Activated T-cell treated with anti-CD3 and anti-CD28 coated beads, Interleukin-2, amount 50 U/mL, for 72 hours (primary cell): Measurements from ENCODE around the gene NPIPB5. TPM values are rescaled to one million over a fixed set of nuclear protein-coding genes. Genes with fewer than 3 reads are reported as not detected.
"Not testable (repeated sequence)": the region's sequence is repeated elsewhere in the genome, so short reads cannot be mapped to it uniquely, and the experiment has no call there.

Experiments
- ATAC-seq, 2 donors: fragments of 150-1000 bp; cut with Tn5 transposase; replicated peaks in 1 of 2; 2 replicates each; pipeline ENCODE4 v1.10.0; 2021; ENCODE audit warnings: moderate library complexity in 2 of 2, mild to moderate bottlenecking in 1 of 2
- DNase-seq, 2 donors: peaks; one replicate each; pipeline ENCODE4 v3.0.0; 2021 to 2022; ENCODE audit warnings: mixed read lengths in 1 of 2
- H3K27ac Mint-ChIP-seq: one replicate; pipeline ENCODE4 v1.8.0; 2022; ENCODE audit warnings: mild to moderate bottlenecking, moderate library complexity, mixed read lengths
- H3K27me3 Mint-ChIP-seq: one replicate; pipeline ENCODE4 v1.8.0; 2022; ENCODE audit warnings: low read depth, mixed read lengths
- H3K36me3 Mint-ChIP-seq, 2 donors: one replicate each; pipeline ENCODE4 v1.8.0; 2022; ENCODE audit warnings: mixed read lengths in 2 of 2, mild to moderate bottlenecking in 1 of 2; ENCODE audit not compliant: insufficient read depth in 2 of 2
- H3K4me1 Mint-ChIP-seq: one replicate; pipeline ENCODE4 v1.8.0; 2022; ENCODE audit warnings: low read depth, mixed read lengths
- H3K4me3 Mint-ChIP-seq, 2 donors: one replicate each; pipeline ENCODE4 v1.8.0; 2022; ENCODE audit warnings: mild to moderate bottlenecking in 2 of 2, mixed read lengths in 2 of 2, moderate library complexity in 2 of 2
- H3K9me3 Mint-ChIP-seq, 2 donors: one replicate each; pipeline ENCODE4 v1.8.0; 2022; ENCODE audit warnings: mixed read lengths in 2 of 2
- total RNA-seq, 2 donors: library from RNA; stranded (reverse); gene quantifications; one replicate each; pipeline ENCODE4 v1.2.3, GENCODE V29; 2022

The NPIPB5 gene
- total RNA-seq = 100 to 1,000 TPM; 290 to 374 TPM

DNA sequence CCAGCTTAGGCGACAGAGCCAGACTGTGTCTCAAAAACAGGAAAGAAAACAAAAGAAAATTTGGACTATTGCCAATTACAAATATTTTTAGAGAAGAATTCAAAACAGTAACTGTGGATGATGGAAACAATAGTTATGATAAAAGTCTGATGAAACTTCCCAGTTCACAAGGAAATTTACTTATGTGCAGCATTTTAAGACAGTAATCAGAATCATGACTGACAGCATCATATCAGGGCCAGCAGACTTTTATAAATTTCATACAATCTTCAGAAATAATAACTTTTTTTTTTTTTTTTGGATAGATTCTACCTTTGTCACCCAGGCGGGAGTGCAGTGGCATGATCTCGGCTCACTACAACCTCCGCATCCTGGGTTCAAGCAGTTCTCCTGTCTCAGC lies at the start of gene NPIPB5:
Gene NPIPB5 (plus strand): TSS at position 301 of the 400 bp plus-strand sequence. CDS start 2,911 bp downstream, outside the sequence.
- H3K9me3 Mint-ChIP-seq, ATAC-seq, H3K27ac Mint-ChIP-seq, H3K27me3 Mint-ChIP-seq, H3K4me1 Mint-ChIP-seq, DNase-seq, H3K36me3 Mint-ChIP-seq, H3K4me3 Mint-ChIP-seq: not testable (repeated sequence)

DNA sequence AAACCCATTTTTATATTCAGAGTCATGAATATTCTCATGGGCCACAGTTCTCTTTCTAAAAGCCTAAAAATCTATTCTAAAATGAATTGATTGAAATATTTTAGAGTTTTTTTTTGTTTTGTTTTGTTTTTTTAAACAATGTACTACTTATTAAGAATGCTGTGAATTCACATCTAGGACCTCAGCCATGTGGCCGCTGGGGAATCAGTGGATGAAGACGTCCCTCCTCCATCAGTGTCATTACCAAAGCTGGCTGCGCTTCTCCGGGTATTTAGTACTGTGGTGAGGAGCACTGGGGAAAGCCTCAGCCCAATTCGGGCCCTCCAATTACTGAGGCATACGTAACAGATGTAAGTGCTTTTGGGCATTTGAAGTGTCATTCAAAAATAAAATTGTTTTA lies 41.8 kb upstream of the NPIPB5 start:
- H3K4me1 Mint-ChIP-seq, DNase-seq, H3K27me3 Mint-ChIP-seq, H3K9me3 Mint-ChIP-seq, H3K4me3 Mint-ChIP-seq, H3K27ac Mint-ChIP-seq, H3K36me3 Mint-ChIP-seq, ATAC-seq: not testable (repeated sequence)

DNA sequence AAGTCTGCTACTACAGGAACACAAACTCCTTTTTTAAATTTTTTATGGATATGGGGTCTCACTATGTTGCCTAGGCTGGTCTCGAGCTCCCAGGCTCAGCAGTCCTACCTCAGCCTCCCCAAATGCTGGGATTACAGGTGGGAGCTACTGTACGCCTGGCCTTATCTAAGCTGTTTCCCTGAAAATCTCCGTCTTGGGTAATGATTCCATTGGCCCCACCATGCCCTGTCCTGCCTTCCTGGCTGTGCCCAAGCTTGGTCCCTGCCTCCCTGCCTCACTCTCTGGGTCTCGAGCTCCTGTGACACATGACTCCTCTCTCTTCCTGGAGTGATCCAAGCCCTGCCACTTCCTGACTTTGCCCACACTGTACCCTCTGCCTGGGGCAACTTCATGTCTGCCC lies 27.3 kb downstream of the NPIPB5 start:
- not testable (repeated sequence) for DNase-seq, H3K9me3 Mint-ChIP-seq, H3K4me3 Mint-ChIP-seq, ATAC-seq, H3K27ac Mint-ChIP-seq, H3K27me3 Mint-ChIP-seq, H3K4me1 Mint-ChIP-seq, H3K36me3 Mint-ChIP-seq

DNA sequence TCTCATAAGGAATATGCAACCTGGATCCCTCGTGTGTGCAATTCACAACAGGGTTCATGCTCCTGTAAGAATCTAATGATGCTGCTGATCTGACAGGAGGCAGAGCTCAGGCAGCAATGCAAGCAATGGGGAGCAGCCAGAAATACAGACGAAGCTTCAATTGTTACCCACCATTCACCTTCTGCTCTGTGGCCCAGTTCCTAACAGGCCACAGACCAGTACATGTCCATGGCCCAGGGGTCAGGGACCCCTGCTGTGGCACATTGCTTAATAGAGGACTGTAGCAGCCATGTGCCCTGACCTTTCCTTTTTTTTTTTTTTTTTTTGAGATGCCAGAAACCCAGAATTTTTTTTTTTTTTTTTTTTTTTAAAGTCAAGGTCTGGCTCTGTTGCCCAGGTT lies 34.1 kb downstream of the NPIPB5 start:
- H3K9me3 Mint-ChIP-seq, H3K36me3 Mint-ChIP-seq, H3K27me3 Mint-ChIP-seq, ATAC-seq, H3K4me1 Mint-ChIP-seq, DNase-seq, H3K4me3 Mint-ChIP-seq, H3K27ac Mint-ChIP-seq: not testable (repeated sequence)

DNA sequence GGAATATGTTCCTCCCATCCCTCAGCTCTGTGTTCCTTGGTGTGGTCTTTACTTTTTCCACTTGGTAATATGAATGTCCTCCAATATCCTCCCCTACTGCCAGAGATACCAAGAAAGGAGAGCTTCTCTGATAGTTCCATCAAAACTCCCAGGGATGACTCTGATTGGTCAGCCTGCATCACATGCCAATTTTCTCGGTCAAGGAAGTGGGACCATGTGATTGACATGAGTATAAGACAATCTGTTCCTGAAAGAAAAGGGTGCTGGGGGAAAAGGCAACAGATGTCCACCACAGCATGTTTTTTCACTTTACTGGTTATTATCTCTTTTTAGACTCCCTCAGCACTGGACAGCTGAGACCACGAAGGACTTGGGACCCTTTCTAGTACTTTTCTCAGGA lies 35.9 kb downstream of the NPIPB5 start:
- not testable (repeated sequence) for H3K9me3 Mint-ChIP-seq, ATAC-seq, H3K4me1 Mint-ChIP-seq, DNase-seq, H3K4me3 Mint-ChIP-seq, H3K36me3 Mint-ChIP-seq, H3K27ac Mint-ChIP-seq, H3K27me3 Mint-ChIP-seq

DNA sequence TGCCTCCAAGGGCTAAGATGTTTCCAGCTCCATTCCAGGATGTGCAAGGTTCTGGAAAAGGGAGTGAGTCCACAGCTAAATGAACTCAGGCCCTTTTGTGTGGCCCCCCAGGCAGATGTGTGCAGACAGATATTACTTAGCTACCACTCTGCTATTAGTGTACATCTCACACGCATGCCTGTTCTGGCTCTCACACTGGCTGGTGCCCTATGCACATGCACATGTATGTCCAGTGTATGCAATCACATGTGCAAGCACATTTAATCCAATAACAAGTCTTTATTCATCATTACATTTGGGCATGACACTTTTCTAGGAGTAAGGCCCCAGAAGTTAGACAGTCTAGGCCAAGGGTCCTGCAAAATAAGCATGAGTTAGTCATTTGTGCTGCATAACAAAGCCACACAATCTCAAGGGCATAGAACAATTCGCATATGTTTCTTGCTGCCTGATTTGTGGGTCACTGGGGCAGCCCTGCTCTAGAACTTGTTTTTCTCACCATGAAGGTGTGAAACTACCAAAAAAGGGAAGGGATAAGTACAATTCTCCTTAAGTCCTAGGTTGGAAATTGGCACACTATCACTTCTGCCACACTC lies 36.6 kb downstream of the NPIPB5 start:
- ATAC-seq, DNase-seq, H3K27me3 Mint-ChIP-seq, H3K36me3 Mint-ChIP-seq, H3K27ac Mint-ChIP-seq, H3K4me1 Mint-ChIP-seq, H3K4me3 Mint-ChIP-seq, H3K9me3 Mint-ChIP-seq: not testable (repeated sequence)

DNA sequence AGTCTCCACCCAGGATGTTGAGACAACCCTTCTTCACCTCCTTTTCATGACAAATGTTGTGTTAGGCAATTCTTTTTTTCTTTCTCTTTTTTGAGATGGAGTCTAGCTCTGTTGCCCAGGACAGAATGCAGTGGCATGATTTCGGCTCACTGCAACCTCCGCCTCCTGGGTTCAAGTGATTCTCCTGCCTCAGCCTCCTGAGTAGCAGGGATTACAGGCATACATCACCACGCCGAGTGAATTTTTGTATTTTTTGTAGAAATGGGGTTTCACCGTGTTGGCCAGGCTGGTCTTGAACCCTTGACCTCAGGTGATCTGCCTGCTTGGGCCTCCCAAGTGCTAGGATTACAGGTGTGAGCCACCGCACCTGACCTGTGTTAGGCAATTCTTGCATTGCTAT lies 39.2 kb downstream of the NPIPB5 start:
- DNase-seq, H3K36me3 Mint-ChIP-seq, H3K27me3 Mint-ChIP-seq, H3K4me1 Mint-ChIP-seq, H3K4me3 Mint-ChIP-seq, ATAC-seq, H3K9me3 Mint-ChIP-seq, H3K27ac Mint-ChIP-seq: not testable (repeated sequence)

DNA sequence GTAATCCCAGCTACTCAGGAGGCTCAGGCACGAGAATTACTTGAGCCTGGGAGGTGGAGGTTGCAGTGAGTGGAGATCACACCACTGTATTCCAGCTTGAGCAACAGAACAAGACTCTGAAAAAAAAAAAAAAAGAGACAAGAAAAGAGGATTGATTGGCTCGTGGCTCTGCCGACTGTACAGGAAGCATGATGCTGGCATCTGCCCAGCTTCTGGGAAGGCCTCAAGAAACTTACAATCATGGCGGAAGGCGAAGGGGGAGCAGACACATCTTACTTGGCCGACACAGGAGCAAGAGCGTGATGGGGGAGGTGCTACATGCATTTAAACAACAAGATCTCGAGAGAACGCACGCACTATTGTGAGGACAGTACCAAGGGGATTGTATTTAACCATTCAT lies 40.5 kb downstream of the NPIPB5 start:
- not testable (repeated sequence) for H3K4me3 Mint-ChIP-seq, DNase-seq

DNA sequence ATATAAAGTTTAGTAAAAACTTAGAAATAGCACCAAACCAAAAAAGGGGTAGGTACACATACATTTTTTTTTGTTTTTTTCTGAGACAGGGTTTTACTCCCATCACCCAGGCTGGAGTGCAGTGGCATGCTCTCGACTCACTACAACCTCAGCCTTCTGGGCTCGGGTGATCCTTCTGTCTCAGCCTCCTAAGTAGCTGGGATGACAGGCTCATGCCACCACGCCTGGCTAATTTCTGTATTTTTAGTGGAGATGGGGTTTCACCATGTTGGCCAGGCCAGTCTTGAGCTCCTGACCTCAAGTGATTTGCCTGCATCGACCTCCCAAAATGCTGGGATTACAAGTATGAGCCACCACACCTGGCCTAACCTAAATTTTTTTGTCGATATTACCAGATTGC lies 41.0 kb downstream of the NPIPB5 start:
- not testable (repeated sequence) for DNase-seq, H3K4me1 Mint-ChIP-seq, H3K9me3 Mint-ChIP-seq, H3K36me3 Mint-ChIP-seq, ATAC-seq, H3K27ac Mint-ChIP-seq, H3K27me3 Mint-ChIP-seq, H3K4me3 Mint-ChIP-seq

More for the DNA sequence above, 40.5 kb downstream of the NPIPB5 start:
- not testable (repeated sequence) for H3K4me1 Mint-ChIP-seq, ATAC-seq, H3K27me3 Mint-ChIP-seq, H3K36me3 Mint-ChIP-seq, H3K9me3 Mint-ChIP-seq, H3K27ac Mint-ChIP-seq

DNA sequence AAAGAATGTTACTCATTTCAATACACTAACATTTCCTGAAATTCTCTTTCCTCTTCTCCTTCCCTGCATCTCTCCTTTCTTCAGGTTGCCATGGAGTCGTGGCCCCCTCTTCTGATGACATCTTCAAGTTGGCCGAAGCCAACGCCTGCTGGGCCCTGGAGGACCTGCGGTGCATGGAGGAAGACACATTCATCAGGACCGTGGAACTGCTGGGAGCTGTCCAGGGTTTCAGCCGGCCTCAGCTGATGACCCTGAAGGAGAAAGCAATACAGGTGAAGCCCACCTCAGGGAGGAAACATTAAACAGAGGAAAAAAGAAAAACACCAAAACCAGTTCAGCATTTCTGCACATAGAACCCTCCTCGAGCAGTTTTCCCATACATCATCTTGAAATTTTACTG lies 46.1 kb downstream of the NPIPB5 start:
- H3K4me1 Mint-ChIP-seq, ATAC-seq, H3K27ac Mint-ChIP-seq, H3K36me3 Mint-ChIP-seq, H3K9me3 Mint-ChIP-seq, H3K4me3 Mint-ChIP-seq, H3K27me3 Mint-ChIP-seq, DNase-seq: not testable (repeated sequence)

Other genes with a start within 250 kb of the NPIPB5 start
- 10 to 100 TPM; 57.5 to 59.5 TPM for gene POLR3E, start 213.5 kb upstream of the NPIPB5 start, total RNA-seq
- 10 to 100 TPM; 50.0 to 57.2 TPM for gene CDR2, start 136.3 kb upstream of the NPIPB5 start, total RNA-seq